Epithelial cell of esophagus (primary cell): ENCODE data around the gene ASL.
"Not testable (repeated sequence)": the region's sequence is repeated elsewhere in the genome, so short reads cannot be mapped to it uniquely, and the experiment has no call there.

ENCODE experiments used
- DNase-seq: peaks from one replicate; pipeline ENCODE4 v3.0.0; 2010; ENCODE audit warnings: low read depth
- H3K4me3 ChIP-seq: 2 replicates; pipeline ENCODE4 v1.5.1; 2011; ENCODE audit warnings: mild to moderate bottlenecking, low read length, control low read depth
- CTCF ChIP-seq: IDR thresholded peaks from 2 replicates; pipeline ENCODE4 v1.5.1; 2011; ENCODE audit warnings: low read depth, mild to moderate bottlenecking, low read length, control low read depth, inconsistent platforms; ENCODE audit not compliant: insufficient read depth; ENCODE audit errors: missing control alignments

The ASL gene

GRCh38 chr7:66055321-66055956 is 20.2 kb upstream of the ASL start:
- TF ChIP-seq CTCF = no peak
- no peak overlapping the region for H3K4me3 ChIP-seq
- DNase-seq = peak; percentile 34

- DNase-seq = no peak
- TF ChIP-seq CTCF = no peak
- H3K4me3 ChIP-seq = no peak overlapping the region
Measured at GRCh38 chr7:66060796-66061195, 14.8 kb upstream of the ASL start.

GRCh38 chr7:66069732-66070131 is 5.9 kb upstream of the ASL start:
- H3K4me3 ChIP-seq = no peak overlapping the region
- DNase-seq = no peak
- TF ChIP-seq CTCF = no peak

GRCh38 chr7:66070222-66070621 is 5.4 kb upstream of the ASL start:
- TF ChIP-seq CTCF = no peak
- no peak overlapping the region for H3K4me3 ChIP-seq
- DNase-seq = no peak

GRCh38 chr7:66072208-66072607 is 3.4 kb upstream of the ASL start:
- not testable (repeated sequence) for DNase-seq, H3K4me3 ChIP-seq
- peak; percentile 35 for TF ChIP-seq CTCF

- no peak for DNase-seq
- TF ChIP-seq CTCF = no peak
- H3K4me3 ChIP-seq = peak overlapping the region; percentile 79
Measured at GRCh38 chr7:66076462-66077329, 1.1 kb downstream of the ASL start.
